Measurements from ENCODE around the gene C19orf47. TPM values are rescaled to one million over a fixed set of nuclear protein-coding genes. Genes with fewer than 3 reads are reported as not detected.

Gene C19orf47
- total RNA-seq, 2 experiments from 2014 or later, result 15.6 to 33.8 TPM

- Histone ChIP-seq H2AFZ (ENCODE audit: low read length) (no peak overlapping the region), H3K36me3 (ENCODE audit: insufficient read depth, low read length) (no peaks in the 10 kb centered on the region), H3K4me3 (ENCODE audit: low read depth, low read length, poor library complexity, severe bottlenecking) (no peak overlapping the region), H3K9me2 (ENCODE audit: insufficient read depth, low read length) (no peaks in the 10 kb centered on the region), H4K20me1 (ENCODE audit: insufficient read depth, low read length) (no peaks in the 10 kb centered on the region), H3K79me2 (ENCODE audit: insufficient read depth, low read depth, low read length) (no peaks in the 10 kb centered on the region), H3K9me3 (ENCODE audit: low read length) (no peaks in the 10 kb centered on the region), H3K4me2 (ENCODE audit: low read length) (no peak overlapping the region), H3K4me1 (ENCODE audit: insufficient read depth, low read length, poor library complexity, severe bottlenecking) (no peaks in the 10 kb centered on the region), H3K27ac (ENCODE audit: low read depth, low read length, poor library complexity, severe bottlenecking) (no peak overlapping the region)
- POLR2A ChIA-PET, result no interaction called here
- no peak for DNase-seq (ENCODE audit: low spot score)
- BruUV-seq (replicated peaks), result no TSS peak
- intact Hi-C loops (cut with micrococcal nuclease; ENCODE audit: unreplicated experiment), result no loop called here
- TF ChIP-seq EZH2phosphoT487 (IDR thresholded peaks at IDR 0.05; ENCODE audit: borderline replicate concordance, low read depth, low read length) (no peak), CTCF (conservative IDR thresholded peaks at IDR 0.05; ENCODE audit: low read length) (no peak)
- CTCF ChIA-PET (ENCODE audit: unreplicated experiment), result no interaction called here
Measured at GRCh38 chr19:40392123-40392522, 43.9 kb upstream of the C19orf47 start.

- Histone ChIP-seq H4K20me1 (ENCODE audit: insufficient read depth, low read length) (no peaks in the 10 kb centered on the region), H3K27ac (ENCODE audit: low read depth, low read length, poor library complexity, severe bottlenecking) (no peak within 1 kb of the TSS), H3K9me3 (ENCODE audit: low read length) (no peaks in the 10 kb centered on the region), H3K4me2 (ENCODE audit: low read length) (no peak within 1 kb of the TSS), H3K4me3 (ENCODE audit: low read depth, low read length, poor library complexity, severe bottlenecking) (no peak within 1 kb of the TSS), H3K4me1 (ENCODE audit: insufficient read depth, low read length, poor library complexity, severe bottlenecking) (no peaks in the 10 kb centered on the region), H3K79me2 (ENCODE audit: insufficient read depth, low read depth, low read length) (no peaks in the 10 kb centered on the region), H2AFZ (ENCODE audit: low read length) (no peak within 1 kb of the TSS), H3K9me2 (ENCODE audit: insufficient read depth, low read length) (no peaks in the 10 kb centered on the region), H3K36me3 (ENCODE audit: insufficient read depth, low read length) (no peaks in the 10 kb centered on the region)
- TF ChIP-seq EZH2phosphoT487 (IDR thresholded peaks at IDR 0.05; ENCODE audit: borderline replicate concordance, low read depth, low read length), result no peak
- no peak for TF ChIP-seq CTCF (conservative IDR thresholded peaks at IDR 0.05; ENCODE audit: low read length)
- ChIA-PET POLR2A (no interaction called here), CTCF (ENCODE audit: unreplicated experiment) (no interaction called here)
- BruUV-seq (replicated peaks), result no TSS peak
- DNase-seq (ENCODE audit: low spot score), result no peak
- intact Hi-C loops (cut with micrococcal nuclease; ENCODE audit: unreplicated experiment), result no loop called here
Measured at GRCh38 chr19:40390084-40390742, 42.0 kb upstream of the C19orf47 start, which contains the start of gene HIPK4. HIPK4 (minus strand) TSS chr19:40390181; CDS start chr19:40389902, 279 bp downstream.

GRCh38 chr19:40389404-40390083, 41.3 kb upstream of the C19orf47 start:
- Histone ChIP-seq H2AFZ (ENCODE audit: low read length) (no peak overlapping the region), H3K36me3 (ENCODE audit: insufficient read depth, low read length) (no peaks in the 10 kb centered on the region), H4K20me1 (ENCODE audit: insufficient read depth, low read length) (no peaks in the 10 kb centered on the region), H3K4me1 (ENCODE audit: insufficient read depth, low read length, poor library complexity, severe bottlenecking) (no peaks in the 10 kb centered on the region), H3K4me3 (ENCODE audit: low read depth, low read length, poor library complexity, severe bottlenecking) (no peak overlapping the region), H3K9me2 (ENCODE audit: insufficient read depth, low read length) (no peaks in the 10 kb centered on the region), H3K4me2 (ENCODE audit: low read length) (no peak overlapping the region), H3K79me2 (ENCODE audit: insufficient read depth, low read depth, low read length) (no peaks in the 10 kb centered on the region), H3K9me3 (ENCODE audit: low read length) (no peaks in the 10 kb centered on the region), H3K27ac (ENCODE audit: low read depth, low read length, poor library complexity, severe bottlenecking) (no peak overlapping the region)
- ChIA-PET CTCF (ENCODE audit: unreplicated experiment) (no interaction called here), POLR2A (interaction anchor here (1.2 kb wide), 1 partner anchor 10 kb away, joined by 3 read pairs; no protein-coding TSS in a partner anchor)
- no peak for DNase-seq (ENCODE audit: low spot score)
- intact Hi-C loops (cut with micrococcal nuclease; ENCODE audit: unreplicated experiment), result no loop called here
- no peak for TF ChIP-seq CTCF (conservative IDR thresholded peaks at IDR 0.05; ENCODE audit: low read length)
- TF ChIP-seq EZH2phosphoT487 (IDR thresholded peaks at IDR 0.05; ENCODE audit: borderline replicate concordance, low read depth, low read length), result no peak
- no TSS peak for BruUV-seq (replicated peaks)

Data from OCI-LY7 (cell line).